ENCODE data around the gene ZRANB2. TPM values are rescaled to one million over a fixed set of nuclear protein-coding genes. Genes with fewer than 3 reads are reported as not detected.

The ZRANB2 gene
- total and polyA plus RNA-seq, 11 donors = 24.6 to 56.6 (median 48.6) TPM

GRCh38 chr1:71031426-71031825 lies 49.4 kb downstream of the ZRANB2 start:
- H3K27ac ChIP-seq = no peak overlapping the region
- no peak overlapping the region for H3K4me3 ChIP-seq
- DNase-seq = no peak
- no peak for ATAC-seq
- peaks cover 0 to 28% (median 0%) of the 10 kb centered on the region in 9 donors for H3K27me3 ChIP-seq
- no peaks in the 10 kb centered on the region for H3K36me3 ChIP-seq
- no peaks in the 10 kb centered on the region for H3K4me1 ChIP-seq
- H3K9me3 ChIP-seq = no peaks in the 10 kb centered on the region
- intact Hi-C loops (cut with DNase I) = no loop called here
- TF ChIP-seq CTCF (IDR thresholded peaks at IDR 0.05) = no peak

- no peak for DNase-seq
- intact Hi-C loops (cut with DNase I) = no loop called here
- no peak for TF ChIP-seq CTCF (IDR thresholded peaks at IDR 0.05)
- no peak for TF ChIP-seq POLR2A (IDR thresholded peaks at IDR 0.05)
- H3K9me3 ChIP-seq = no peaks in the 10 kb centered on the region
- no peaks in the 10 kb centered on the region for H3K4me1 ChIP-seq
- H3K27ac ChIP-seq = no peak overlapping the region
- peaks cover 0 to 19% (median 0%) of the 10 kb centered on the region in 9 donors for H3K27me3 ChIP-seq
- 83 to 98% (median 90%) methylated on average over 1 of the region's 1 CpG for WGBS, 4 donors
- no peak for ATAC-seq
- no peaks in the 10 kb centered on the region for H3K36me3 ChIP-seq
- no peak overlapping the region for H3K4me3 ChIP-seq
Observed at GRCh38 chr1:71030026-71030425, 50.8 kb downstream of the ZRANB2 start.

GRCh38 chr1:71028981-71029380 lies 51.9 kb downstream of the ZRANB2 start:
- Histone ChIP-seq H3K4me1 (no peaks in the 10 kb centered on the region), H3K36me3 (no peaks in the 10 kb centered on the region), H3K9me3 (no peaks in the 10 kb centered on the region), H3K27me3 (peaks cover 0 to 18% (median 0%) of the 10 kb centered on the region in 9 donors), H3K4me3 (no peak overlapping the region), H3K27ac (no peak overlapping the region)
- 89 to 98% (median 95%) methylated on average over 1 of the region's 1 CpG for WGBS, 4 donors
- TF ChIP-seq POLR2A (IDR thresholded peaks at IDR 0.05) (no peak), CTCF (IDR thresholded peaks at IDR 0.05) (no peak)
- intact Hi-C loops (cut with DNase I) = loop anchor here in 1 of 10 donors (10.0 kb wide), 1 partner anchor 134 kb away; no protein-coding TSS in a partner anchor
- ATAC-seq (no peak), DNase-seq (no peak)

- no peaks in the 10 kb centered on the region for H3K9me3 ChIP-seq
- H3K27me3 ChIP-seq = peaks cover 0 to 13% (median 0%) of the 10 kb centered on the region in 9 donors
- WGBS, 4 donors = 86 to 87% (median 87%) methylated on average over 7 of the region's 7 CpGs
- intact Hi-C loops (cut with DNase I) = loop anchor here in 1 of 10 donors (10.0 kb wide), 1 partner anchor 133 kb away; no protein-coding TSS in a partner anchor
- TF ChIP-seq CTCF (IDR thresholded peaks at IDR 0.05) (no peak), POLR2A (IDR thresholded peaks at IDR 0.05) (no peak)
- no peak overlapping the region for H3K4me3 ChIP-seq
- ATAC-seq = no peak
- H3K4me1 ChIP-seq = no peaks in the 10 kb centered on the region
- no peak overlapping the region for H3K27ac ChIP-seq
- DNase-seq = no peak
- no peaks in the 10 kb centered on the region for H3K36me3 ChIP-seq
Observed at GRCh38 chr1:71027991-71028390, 52.8 kb downstream of the ZRANB2 start.
